SK-N-SH (cell line): ENCODE measurements around the gene RRP8. TPM values are rescaled to one million over a fixed set of nuclear protein-coding genes. Genes with fewer than 3 reads are reported as not detected.

Experiments
- CTCF ChIA-PET: fragments of 300-600, 350-600 bp; formaldehyde crosslinking; extraction: SDS; loops from one replicate; lab custom pipeline; 2021; lab: Yijun Ruan, JAX
- POLR2A ChIA-PET: fragments of 350-600 bp; sonication (Branson Sonifier 250); formaldehyde crosslinking; extraction: SDS; loops from one replicate; lab custom pipeline; 2020; ENCODE audit warnings: antibody characterized with exemption, inconsistent platforms; lab: Yijun Ruan, JAX
- DNase-seq: peaks from one replicate; pipeline ENCODE4 v3.0.0; 2012
- H2AFZ ChIP-seq: fragments of 200-600 bp; sonication (generic); 2 replicates; pipeline ENCODE4 v1.8.1; 2016; ENCODE audit warnings: antibody characterized with exemption, mild to moderate bottlenecking, low read depth
- H3F3A ChIP-seq: fragments of 200-600 bp; sonication (generic); replicated peaks from 2 replicates; pipeline ENCODE3; 2016; ENCODE audit warnings: antibody characterized with exemption, mild to moderate bottlenecking; ENCODE audit not compliant: insufficient read depth
- H3K27ac ChIP-seq, 2 experiments: fragments of 200-500 bp in 1 of 2; fragments of 200-600 bp in 1 of 2; sonication (Bioruptor generic) in 1 of 2; sonication (generic), shearing (Covaris generic) in 1 of 2; 2 replicates each; pipeline versions ENCODE4 v1.5.1 to v1.6.1; 2014 to 2016; ENCODE audit warnings: low read depth in 2 of 2, inconsistent platforms in 1 of 2, low read length in 1 of 2, mild to moderate bottlenecking in 1 of 2, mixed read lengths in 1 of 2
- H3K27me3 ChIP-seq: fragments of 200-600 bp; sonication (generic), shearing (Covaris generic); 2 replicates; pipeline ENCODE4 v1.6.1; 2016; ENCODE audit warnings: mixed run types; ENCODE audit not compliant: insufficient read depth
- H3K36me3 ChIP-seq, 2 experiments: fragments of 200-500 bp in 1 of 2; fragments of 200-600 bp in 1 of 2; sonication (Bioruptor generic) in 1 of 2; sonication (generic) in 1 of 2; replicated peaks in 1 of 2; 2 replicates each; pipeline versions ENCODE3 to v1.5.1; 2014 to 2016; ENCODE audit warnings: low read length in 1 of 2, mild to moderate bottlenecking in 1 of 2; ENCODE audit not compliant: insufficient read depth in 2 of 2, control insufficient read depth in 1 of 2
- H3K4me1 ChIP-seq, 2 experiments: fragments of 200-500 bp in 1 of 2; fragments of 200-600 bp in 1 of 2; sonication (Bioruptor generic) in 1 of 2; sonication (generic), shearing (Covaris generic) in 1 of 2; 2 replicates each; pipeline versions ENCODE4 v1.5.1 to v1.6.1; 2014 to 2016; ENCODE audit warnings: low read depth in 1 of 2, low read length in 1 of 2, mixed run types in 1 of 2; ENCODE audit not compliant: insufficient read depth in 2 of 2, control insufficient read depth in 1 of 2
- H3K4me2 ChIP-seq: fragments of 200-600 bp; sonication (generic), shearing (Covaris generic); 2 replicates; pipeline ENCODE4 v1.6.1; 2017; ENCODE audit warnings: mixed run types
- H3K4me3 ChIP-seq, 2 experiments: fragments of 200-500 bp in 1 of 2; fragments of 200-600 bp in 1 of 2; sonication (Bioruptor generic) in 1 of 2; sonication (generic), shearing (Covaris generic) in 1 of 2; 2 replicates each; pipeline versions ENCODE4 v1.5.1 to v1.8.1; 2014 to 2016; ENCODE audit warnings: low read depth in 2 of 2, inconsistent platforms in 1 of 2, low read length in 1 of 2, mild to moderate bottlenecking in 1 of 2, mixed read lengths in 1 of 2, moderate library complexity in 1 of 2
- H3K79me2 ChIP-seq: fragments of 200-600 bp; sonication (generic); 2 replicates; pipeline ENCODE4 v1.8.1; 2017; ENCODE audit warnings: mild to moderate bottlenecking; ENCODE audit not compliant: insufficient read depth
- H3K9ac ChIP-seq: fragments of 200-600 bp; sonication (generic); 2 replicates; pipeline ENCODE4 v1.6.1; 2017; ENCODE audit warnings: mixed run types
- H3K9me2 ChIP-seq: fragments of 200-600 bp; sonication (generic); 2 replicates; pipeline ENCODE4 v1.6.1; 2017; ENCODE audit warnings: mixed run types
- H3K9me3 ChIP-seq: fragments of 200-600 bp; sonication (generic); 2 replicates; pipeline ENCODE4 v1.6.1; 2017; ENCODE audit warnings: mixed run types, mild to moderate bottlenecking, moderate library complexity
- H4K20me1 ChIP-seq: fragments of 200-600 bp; sonication (generic); 2 replicates; pipeline ENCODE4 v1.6.1; 2017; ENCODE audit warnings: mild to moderate bottlenecking, mixed run types; ENCODE audit not compliant: insufficient read depth
- CTCF ChIP-seq: fragments of 200-600 bp; sonication (generic); IDR thresholded peaks from 2 replicates; pipeline ENCODE4 v1.6.1; 2017; ENCODE audit warnings: antibody characterized with exemption, mild to moderate bottlenecking, moderate library complexity
- ELF1 ChIP-seq: IDR thresholded peaks from 2 replicates; pipeline ENCODE4 v1.4.0; 2012
- GABPA ChIP-seq: IDR thresholded peaks from 2 replicates; pipeline ENCODE4 v1.4.0; 2012; ENCODE audit warnings: low read depth, mild to moderate bottlenecking
- GATA2 ChIP-seq: sonication (generic); formaldehyde crosslinking; IDR thresholded peaks from 2 replicates; pipeline ENCODE4 v1.5.0; 2020; ENCODE audit warnings: mild to moderate bottlenecking, missing genetic modification reagents
- MEF2A ChIP-seq: IDR thresholded peaks from 2 replicates; pipeline ENCODE4 v1.4.0; 2012; ENCODE audit warnings: low read depth, borderline replicate concordance
- NFIC ChIP-seq: IDR thresholded peaks from 2 replicates; pipeline ENCODE4 v1.4.0; 2012; ENCODE audit warnings: borderline replicate concordance
- PBX3 ChIP-seq: IDR thresholded peaks from 2 replicates; pipeline ENCODE4; 2012
- POLR2AphosphoS5 ChIP-seq: IDR thresholded peaks from 2 replicates; pipeline ENCODE4 v1.6.1; 2012; ENCODE audit warnings: low read depth, low read length
- RAD21 ChIP-seq: IDR thresholded peaks from 2 replicates; pipeline ENCODE4 v1.6.1; 2012; ENCODE audit warnings: mild to moderate bottlenecking, low read length
- REST ChIP-seq: IDR thresholded peaks from 2 replicates; pipeline ENCODE4 v1.6.1; 2012; ENCODE audit warnings: mild to moderate bottlenecking, low read depth, low read length, moderate library complexity
- RFX5 ChIP-seq: IDR thresholded peaks from 2 replicates; pipeline ENCODE4 v1.6.1; 2012; ENCODE audit warnings: mild to moderate bottlenecking, improper control_type of control experiment, low read length
- SIN3A ChIP-seq: IDR thresholded peaks from 2 replicates; pipeline ENCODE4 v1.6.1; 2012; ENCODE audit warnings: low read depth, mild to moderate bottlenecking, low read length, moderate library complexity, borderline replicate concordance
- TCF12 ChIP-seq: IDR thresholded peaks from 2 replicates; pipeline ENCODE4 v1.4.0; 2012
- USF2 ChIP-seq: fragments of 150-350 bp; IDR thresholded peaks from 2 replicates; pipeline ENCODE4 v1.6.1; 2017; ENCODE audit warnings: antibody characterized with exemption, low read length, low read depth, borderline replicate concordance
- WGBS: methylation state at CpG from one replicate; pipeline ENCODE4 v1.1.6; 2017; ENCODE audit warnings: low lambda C conversion rate; 5-methylcytosine and 5-hydroxymethylcytosine counted together
- polyA plus RNA-seq, 3 experiments: library from polyadenylated mRNA; depleted of rRNA; stranded (reverse); fragments of >200 nt; gene quantifications; 2 replicates each; pipeline ENCODE4 v1.2.3, GENCODE V29; 2012

Gene RRP8
- polyA plus RNA-seq, 1 of the 3 experiments (the other 2 are of a cell fraction), result 7.8 TPM

- no peak for TF ChIP-seq ELF1
- no peak for TF ChIP-seq CTCF
- TF ChIP-seq PBX3, result no peak
- no peak for TF ChIP-seq RAD21
- TF ChIP-seq, all 33 proteins: peak for 0
Observed at GRCh38 chr11:6609502-6610015, 6.1 kb upstream of the RRP8 start (continued).

- Histone ChIP-seq H3K9me3 (no peaks in the 10 kb centered on the region), H3F3A (peaks cover 60% of the 10 kb centered on the region), H3K4me1 (peaks cover 26 to 52% of the 10 kb centered on the region in 2 experiments), H3K4me2 (peak overlapping the region; percentile 86; the same call in 1 of the 2 replicates), H3K9me2 (no peaks in the 10 kb centered on the region), H3K79me2 (peaks cover 77% of the 10 kb centered on the region), H3K27ac (peak overlapping the region; percentile 3 to 91; a peak in 3 of 4 replicates), H4K20me1 (no peaks in the 10 kb centered on the region; the same call in 1 of the 2 replicates), H3K36me3 (peaks cover 34 to 40% of the 10 kb centered on the region in 2 experiments), H3K27me3 (no peaks in the 10 kb centered on the region), H3K4me3 (no peak overlapping the region)
- CTCF ChIA-PET, result interaction anchor here (0.6 to 2.4 kb wide), 7 partner anchors 10 to 230 kb away, joined by 3 to 9 read pairs (median 3); partner anchors contain the start of genes MRPL17 and TPP1
- DNase-seq, result no peak
- TF ChIP-seq POLR2AphosphoS5, result peak; percentile 31; the same call in 1 of the 2 replicates
- TF ChIP-seq GABPA, result no peak
- no peak for TF ChIP-seq NFIC
- TF ChIP-seq, all 33 proteins: peak for 1
- POLR2A ChIA-PET, result interaction anchor here (0.6 to 1.1 kb wide), 3 partner anchors 10 to 43 kb away, joined by 3 to 4 read pairs (median 3); no protein-coding TSS in a partner anchor
- Histone ChIP-seq H2AFZ (no peak overlapping the region), H3K9ac (no peak overlapping the region)
- 99% methylated on average over 14 of the region's 14 CpGs for WGBS
Observed at GRCh38 chr11:6608726-6609501, 5.5 kb upstream of the RRP8 start.

GRCh38 chr11:6608011-6608410, 4.6 kb upstream of the RRP8 start:
- no peaks in the 10 kb centered on the region for H3K9me2 ChIP-seq
- no peaks in the 10 kb centered on the region for H3K9me3 ChIP-seq
- POLR2A ChIA-PET, result interaction anchor here (0.6 to 1.1 kb wide), 2 partner anchors 11 to 44 kb away, joined by 3 to 4 read pairs; no protein-coding TSS in a partner anchor
- 89% methylated on average over 9 of the region's 9 CpGs for WGBS
- no peak overlapping the region for H2AFZ ChIP-seq
- H3K9ac ChIP-seq, result no peak overlapping the region
- H3K27me3 ChIP-seq, result no peaks in the 10 kb centered on the region
- CTCF ChIA-PET, result interaction anchor here (0.9 to 2.4 kb wide), 3 partner anchors 11 to 77 kb away, joined by 3 to 9 read pairs (median 6); partner anchors contain the start of genes MRPL17 and TPP1
- DNase-seq, result no peak
- peak overlapping the region; percentile 86 for H3K4me2 ChIP-seq
- peaks cover 26 to 49% of the 10 kb centered on the region in 2 experiments for H3K4me1 ChIP-seq
- H3K36me3 ChIP-seq, result peaks cover 34 to 40% of the 10 kb centered on the region in 2 experiments
- no peak overlapping the region for H3K4me3 ChIP-seq
- H3K27ac ChIP-seq, result peak overlapping the region; percentile 91 to 94
- no peaks in the 10 kb centered on the region; the same call in 1 of the 2 replicates for H4K20me1 ChIP-seq
- no peak for TF ChIP-seq USF2
- TF ChIP-seq SIN3A, result no peak
- no peak for TF ChIP-seq MEF2A
- no peak for TF ChIP-seq TCF12
- TF ChIP-seq GABPA, result no peak
- no peak for TF ChIP-seq REST
- TF ChIP-seq GATA2, result no peak
- TF ChIP-seq RFX5, result no peak
- TF ChIP-seq RAD21, result no peak
- H3K79me2 ChIP-seq, result peaks cover 86% of the 10 kb centered on the region
- H3F3A ChIP-seq, result peaks cover 52% of the 10 kb centered on the region
